Activated naive CD8-positive, alpha-beta T cell treated with anti-CD3 and anti-CD28 coated beads, Interleukin-2, amount 50 U/mL, for 16 hours (primary cell): ENCODE results near the gene NRCAM.
"Not testable (repeated sequence)": the region's sequence is repeated elsewhere in the genome, so short reads cannot be mapped to it uniquely, and the experiment has no call there.

ENCODE experiments used
- DNase-seq: peaks from one replicate; pipeline ENCODE4 v3.0.0-alpha.2; 2020; ENCODE audit warnings: low read depth, low spot score

The NRCAM gene

DNA sequence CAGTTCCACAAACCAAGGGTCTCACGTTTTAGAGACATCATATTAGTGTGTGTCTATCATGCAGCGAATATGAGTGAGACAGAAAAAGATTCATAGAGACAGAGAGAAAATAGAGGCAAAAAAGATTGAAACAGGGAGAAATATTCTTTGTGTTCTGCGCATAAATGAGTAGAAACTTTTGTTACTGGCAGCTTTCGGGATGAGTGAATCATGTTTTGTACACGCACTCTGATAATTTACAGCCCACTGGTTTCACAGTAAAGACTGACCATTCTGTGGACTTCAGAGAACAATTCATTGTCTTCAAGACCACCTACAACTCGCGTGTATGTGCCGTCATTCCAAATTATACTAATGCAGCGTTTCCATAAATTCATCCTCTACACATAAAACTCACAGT is 60.2 kb downstream of the NRCAM start:
- DNase-seq, result no peak

DNA sequence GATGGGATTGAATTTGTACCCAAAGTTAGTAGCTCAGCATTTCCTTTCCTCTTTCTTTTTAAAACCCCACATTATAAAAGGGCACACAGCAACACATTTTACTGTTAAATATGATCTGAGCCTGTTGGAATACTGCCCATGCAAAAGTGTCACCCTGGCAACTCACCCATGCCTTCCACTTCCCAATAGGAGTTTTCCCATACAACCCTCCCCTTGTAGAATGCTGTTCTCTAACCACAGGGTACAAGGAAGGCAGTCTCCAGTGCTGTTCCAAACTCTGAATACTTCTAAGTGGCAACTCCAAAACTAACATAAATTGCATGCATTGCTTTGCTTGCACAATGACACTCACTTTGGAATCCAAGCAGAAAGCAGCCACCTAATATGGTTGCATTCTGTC is 60.8 kb downstream of the NRCAM start:
- DNase-seq, result no peak

DNA sequence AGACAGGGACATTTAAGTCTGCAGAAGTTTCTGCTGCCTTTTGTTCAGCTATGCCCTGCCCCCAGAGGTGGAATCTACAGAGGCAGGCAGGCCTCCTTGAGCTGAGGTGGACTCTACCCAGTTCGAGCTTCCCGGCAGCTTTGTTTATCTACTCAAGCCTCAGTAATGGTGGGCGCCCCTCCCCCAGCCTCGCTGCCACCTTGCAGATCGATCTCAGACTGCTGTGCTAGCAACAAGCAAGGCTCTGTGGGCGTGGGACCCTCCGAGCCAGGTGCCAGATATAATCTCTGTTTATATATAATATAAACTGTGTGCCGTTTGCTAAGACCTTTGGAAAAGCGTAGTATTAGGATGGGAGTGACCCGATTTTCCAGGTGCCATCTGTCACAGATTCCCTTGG is 63.1 kb downstream of the NRCAM start:
- not testable (repeated sequence) for DNase-seq

DNA sequence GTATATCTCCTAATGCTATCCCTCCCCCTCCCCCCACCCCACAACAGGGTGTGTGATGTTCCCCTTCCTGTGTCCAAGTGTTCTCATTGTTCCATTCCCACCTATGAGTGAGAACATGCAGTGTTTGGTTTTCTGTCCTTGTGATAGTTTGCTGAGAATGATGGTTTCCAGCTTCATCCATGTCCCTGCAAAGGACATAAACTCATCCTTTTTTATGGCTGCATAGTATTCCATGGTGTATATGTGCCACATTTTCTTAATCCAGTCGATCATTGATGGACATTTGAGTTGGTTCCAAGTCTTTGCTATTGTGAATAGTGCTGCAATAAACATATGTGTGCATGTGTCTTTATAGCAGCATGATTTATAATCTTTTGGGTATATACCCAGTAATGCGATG is 68.5 kb downstream of the NRCAM start:
- not testable (repeated sequence) for DNase-seq

DNA sequence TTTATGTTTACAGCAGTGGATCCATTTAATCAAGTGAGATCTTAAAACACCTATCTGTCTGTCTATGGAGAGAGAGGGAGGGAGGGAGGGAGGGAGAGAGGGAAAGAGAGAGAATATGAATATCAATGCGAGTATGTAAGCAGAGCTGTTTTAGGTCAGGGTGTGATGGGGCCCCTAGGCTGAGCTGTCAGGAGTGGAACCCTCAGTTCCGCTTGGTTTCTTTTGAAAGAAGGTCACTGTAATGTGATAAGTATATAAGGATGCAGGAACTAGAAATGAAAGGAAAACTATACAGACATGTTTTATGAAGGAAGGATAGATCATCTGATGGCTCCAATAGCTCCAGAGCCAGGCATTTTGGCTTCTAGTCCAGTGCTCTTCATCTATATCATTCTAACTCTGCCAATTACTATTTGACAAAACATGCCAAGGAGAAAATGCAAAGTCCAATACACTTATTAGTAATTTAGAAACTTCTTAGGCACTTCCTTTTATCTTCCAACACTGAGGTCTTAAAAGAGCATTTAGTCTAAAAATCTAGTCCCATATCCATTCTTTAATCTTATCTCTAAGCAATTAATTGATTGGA is 70.3 kb downstream of the NRCAM start:
- no peak for DNase-seq

DNA sequence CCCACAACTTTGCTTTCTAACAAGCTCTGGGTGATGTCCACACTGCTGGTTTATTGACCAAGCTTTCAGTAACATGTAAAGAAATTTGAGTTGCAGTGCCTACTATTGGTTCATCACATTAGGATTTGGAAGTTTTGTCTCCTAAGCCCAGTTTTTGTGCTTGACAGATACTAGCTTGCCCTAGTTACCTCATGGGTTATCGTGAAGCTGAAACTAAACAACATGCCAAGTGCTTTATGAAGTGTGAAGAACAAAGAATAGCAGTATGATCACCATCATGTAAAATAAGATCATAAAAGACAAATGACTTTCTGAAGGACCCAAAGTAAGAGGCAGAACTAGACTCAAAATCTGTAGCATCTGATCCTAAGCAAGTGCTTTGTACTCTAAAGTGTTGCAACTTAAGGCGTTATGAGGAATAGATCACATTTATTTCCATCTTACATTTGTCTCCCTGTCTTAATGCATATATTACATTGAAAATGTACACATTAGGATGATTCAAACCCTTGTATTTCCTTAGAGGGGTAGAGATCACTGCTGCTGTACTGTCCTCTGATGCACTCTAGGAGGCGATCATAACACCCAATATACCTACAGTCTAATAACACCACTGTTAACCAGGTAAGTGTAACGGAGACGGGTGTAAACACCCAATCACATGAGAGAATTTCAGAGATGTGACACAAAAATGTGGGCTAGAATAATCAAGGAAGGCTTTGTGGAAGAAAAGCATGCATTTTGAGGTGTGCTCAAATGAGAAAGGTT is 71.3 kb downstream of the NRCAM start:
- DNase-seq, result no peak

DNA sequence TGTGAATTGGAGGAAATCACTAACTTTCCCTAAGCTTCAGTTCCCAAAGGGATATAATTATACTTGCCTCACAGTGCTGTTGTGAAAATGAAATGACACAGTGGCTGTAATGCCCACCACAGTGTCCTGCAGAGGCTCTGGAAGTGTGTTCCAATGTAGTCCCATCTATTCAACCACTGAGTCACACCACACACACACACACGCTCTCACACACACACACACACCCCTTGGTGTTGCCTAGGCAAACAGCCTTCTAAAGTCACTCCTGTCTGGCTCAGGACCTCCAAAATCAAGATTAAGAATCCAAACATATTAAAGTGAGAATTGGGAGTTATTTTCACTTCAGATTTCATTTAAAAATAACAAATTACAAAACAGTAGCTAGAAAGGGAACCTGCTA is 73.3 kb downstream of the NRCAM start:
- DNase-seq, result no peak

DNA sequence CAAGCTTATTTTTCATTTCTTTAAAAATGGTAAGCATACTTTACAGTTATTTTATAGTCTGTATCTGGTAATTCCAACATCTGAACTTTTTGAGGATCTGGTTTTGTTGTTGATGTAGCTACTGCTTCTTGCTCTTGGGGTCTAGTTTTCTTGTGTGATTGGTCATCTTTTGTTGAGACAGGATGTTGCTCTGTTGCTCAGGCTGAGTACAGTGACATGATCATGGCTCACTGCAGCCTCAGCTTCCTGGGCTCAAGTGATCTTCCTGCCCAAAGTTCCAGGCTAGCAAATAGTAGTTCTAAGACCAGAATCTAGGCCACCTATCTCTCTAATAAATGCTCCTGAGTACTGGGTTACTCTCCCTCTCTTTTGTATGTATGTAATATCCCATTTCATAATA is 75.7 kb downstream of the NRCAM start:
- no peak for DNase-seq

DNA sequence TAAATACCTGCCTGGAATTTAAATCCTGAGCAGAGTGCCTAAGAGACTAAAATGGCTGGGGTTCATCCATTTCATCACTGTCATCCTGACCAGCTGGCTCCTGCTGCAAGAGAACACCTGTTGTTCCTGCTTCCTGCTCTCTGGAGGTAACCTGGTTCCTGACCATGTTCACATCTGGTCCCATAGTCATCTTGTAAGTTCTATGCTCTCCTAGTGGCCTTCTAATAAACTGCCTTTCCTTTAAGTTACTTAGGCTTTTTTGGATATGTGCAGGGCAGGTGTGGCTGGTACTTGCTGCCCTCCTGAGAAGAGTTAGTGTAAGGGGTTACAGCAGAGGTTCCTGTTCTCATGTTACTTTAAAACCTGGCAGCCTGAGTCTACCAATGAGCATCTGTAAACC is 80.0 kb downstream of the NRCAM start:
- no peak for DNase-seq

DNA sequence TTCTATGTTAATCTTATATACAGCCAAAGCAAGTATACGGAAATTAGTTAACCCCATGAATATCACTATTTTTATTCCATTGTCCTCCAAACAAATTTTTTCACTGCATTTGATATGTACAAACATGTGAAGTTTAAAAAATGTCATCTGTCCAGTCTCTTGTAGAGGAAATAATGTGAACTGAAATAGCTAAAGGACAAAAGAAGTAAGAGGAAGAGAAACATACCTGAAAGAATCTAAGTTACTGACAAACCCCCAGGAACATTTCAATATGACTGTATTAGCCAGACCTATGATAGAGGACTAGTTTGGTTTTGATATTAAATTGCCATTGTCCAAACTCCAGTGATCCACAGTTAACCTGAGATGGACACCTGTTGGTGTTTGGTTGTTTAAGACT is 80.6 kb downstream of the NRCAM start:
- DNase-seq, result no peak

DNA sequence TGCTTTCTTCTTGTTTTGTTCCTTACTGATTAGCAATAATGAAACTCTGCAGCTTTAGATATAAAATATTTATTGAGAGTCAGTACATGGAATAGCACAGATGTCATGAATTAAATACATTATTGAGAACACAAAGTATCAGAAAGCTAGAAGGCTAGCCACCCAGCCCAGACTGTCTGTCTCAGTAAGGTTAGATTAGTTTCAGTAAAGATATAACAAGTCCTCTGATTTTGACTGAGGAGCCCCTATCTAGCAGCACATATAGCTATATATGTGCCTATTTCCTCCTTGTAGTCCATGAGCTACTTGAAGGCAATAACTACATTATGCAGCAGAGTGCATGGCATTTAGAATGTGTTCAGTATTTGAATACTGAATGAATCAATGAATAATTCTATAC is 81.3 kb downstream of the NRCAM start:
- DNase-seq, result no peak

DNA sequence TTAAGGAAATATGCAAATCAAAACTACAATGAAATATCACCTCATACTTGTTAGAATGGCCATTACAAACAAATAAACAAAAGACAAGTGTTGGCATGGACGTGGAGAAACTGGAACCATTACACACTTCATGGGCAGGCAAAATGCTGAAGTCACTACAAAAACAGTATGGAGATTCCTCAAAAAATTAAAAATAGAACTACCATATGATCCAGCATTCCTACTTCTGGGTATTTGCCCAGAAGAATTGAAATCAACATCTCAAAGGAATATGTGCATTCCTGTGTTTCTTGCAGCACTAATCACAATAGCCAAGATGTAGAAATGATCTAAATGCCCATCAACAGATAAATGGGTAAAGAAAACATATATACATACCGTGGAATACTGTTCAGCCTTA is 83.6 kb downstream of the NRCAM start:
- DNase-seq, result no peak

DNA sequence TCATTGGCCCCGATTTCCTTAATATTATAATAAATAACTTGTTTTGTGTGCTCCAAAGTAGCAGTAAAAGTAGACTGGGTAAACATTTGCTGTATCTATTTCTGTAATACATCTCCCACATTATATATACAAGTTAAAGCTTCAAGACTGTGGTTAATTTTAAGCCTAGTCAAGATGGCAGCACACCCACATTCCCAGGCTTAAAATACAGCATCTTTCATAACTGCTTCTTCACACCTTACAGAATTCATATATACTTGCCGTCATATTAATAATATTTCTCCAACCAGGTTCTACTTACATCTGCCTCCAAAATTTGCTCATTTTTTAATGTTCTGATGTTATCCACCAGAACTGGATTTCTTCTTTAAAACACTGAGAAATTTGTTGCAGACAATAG is 85.6 kb downstream of the NRCAM start:
- DNase-seq, result no peak

DNA sequence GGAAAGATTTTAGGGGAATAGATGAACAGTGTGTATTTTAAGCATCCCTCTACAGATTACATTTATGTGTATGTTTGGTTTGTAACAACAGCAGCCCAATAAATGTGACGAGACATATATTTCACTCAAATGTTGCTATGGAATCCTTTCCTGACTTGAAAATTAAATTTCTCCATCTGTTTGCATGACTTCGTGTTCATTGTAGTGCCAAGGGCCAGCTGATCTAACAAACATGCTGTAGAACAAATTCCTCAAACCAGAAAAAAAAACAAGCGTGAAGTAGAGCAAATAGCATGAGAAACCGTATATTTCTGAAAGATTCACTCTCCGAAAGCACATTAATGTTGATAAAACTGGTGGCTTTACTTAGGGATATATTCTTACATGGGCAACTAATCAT is 87.8 kb downstream of the NRCAM start:
- DNase-seq, result no peak

DNA sequence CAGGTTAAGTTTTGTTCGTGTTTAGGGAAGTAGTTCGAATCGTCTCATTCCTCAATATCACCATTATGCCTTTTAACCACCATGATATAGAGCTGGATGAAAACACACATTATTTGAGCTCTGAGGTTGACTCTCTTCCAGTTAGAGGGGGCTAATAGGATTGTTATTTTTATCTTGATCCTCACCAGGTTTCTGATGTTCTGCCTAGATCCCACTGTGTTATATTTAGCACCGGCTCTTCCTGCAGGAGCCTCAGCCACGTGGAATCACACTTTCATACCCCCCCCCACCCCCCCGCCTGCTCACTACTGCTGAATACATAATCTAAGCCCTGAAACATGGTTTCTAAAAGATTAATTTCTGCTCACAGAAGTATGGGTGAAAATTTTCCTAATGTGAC is 88.3 kb downstream of the NRCAM start:
- no peak for DNase-seq

DNA sequence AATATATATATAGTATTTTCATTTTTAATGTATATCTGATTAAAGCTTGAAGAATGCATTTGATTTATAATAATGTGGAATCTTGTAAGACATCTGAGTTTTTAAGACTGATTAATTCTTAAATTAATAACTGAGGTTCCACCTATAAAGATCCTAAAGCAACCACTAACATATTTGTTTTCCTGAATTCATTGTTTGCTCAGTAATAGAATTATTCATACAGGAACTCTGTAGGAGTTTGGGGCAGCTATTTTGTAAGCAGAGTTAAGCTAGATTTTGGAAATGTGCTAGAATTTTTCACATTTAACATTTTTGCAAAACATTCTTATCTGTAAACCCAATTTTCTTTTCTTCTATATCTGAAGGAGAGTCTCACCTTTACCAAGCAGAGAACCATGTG is 88.9 kb downstream of the NRCAM start:
- DNase-seq, result no peak

DNA sequence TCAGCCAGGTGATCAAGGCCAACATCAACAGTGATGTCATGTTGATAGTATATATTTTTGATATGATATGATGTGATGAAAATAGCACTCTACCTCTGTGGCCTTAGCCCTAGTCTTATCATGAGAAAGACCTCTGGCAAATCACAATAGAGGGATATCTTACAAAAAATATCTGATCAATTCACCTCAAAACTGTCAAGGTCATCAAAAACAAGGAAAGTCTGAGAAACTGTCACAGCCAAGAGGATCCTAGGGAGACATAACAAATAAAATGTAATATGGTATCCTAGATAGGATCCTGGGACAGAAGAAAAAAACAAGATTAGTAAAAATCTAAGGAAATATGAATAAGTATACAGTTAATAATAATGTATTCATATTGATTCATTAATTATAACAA is 92.6 kb downstream of the NRCAM start:
- DNase-seq, result no peak

DNA sequence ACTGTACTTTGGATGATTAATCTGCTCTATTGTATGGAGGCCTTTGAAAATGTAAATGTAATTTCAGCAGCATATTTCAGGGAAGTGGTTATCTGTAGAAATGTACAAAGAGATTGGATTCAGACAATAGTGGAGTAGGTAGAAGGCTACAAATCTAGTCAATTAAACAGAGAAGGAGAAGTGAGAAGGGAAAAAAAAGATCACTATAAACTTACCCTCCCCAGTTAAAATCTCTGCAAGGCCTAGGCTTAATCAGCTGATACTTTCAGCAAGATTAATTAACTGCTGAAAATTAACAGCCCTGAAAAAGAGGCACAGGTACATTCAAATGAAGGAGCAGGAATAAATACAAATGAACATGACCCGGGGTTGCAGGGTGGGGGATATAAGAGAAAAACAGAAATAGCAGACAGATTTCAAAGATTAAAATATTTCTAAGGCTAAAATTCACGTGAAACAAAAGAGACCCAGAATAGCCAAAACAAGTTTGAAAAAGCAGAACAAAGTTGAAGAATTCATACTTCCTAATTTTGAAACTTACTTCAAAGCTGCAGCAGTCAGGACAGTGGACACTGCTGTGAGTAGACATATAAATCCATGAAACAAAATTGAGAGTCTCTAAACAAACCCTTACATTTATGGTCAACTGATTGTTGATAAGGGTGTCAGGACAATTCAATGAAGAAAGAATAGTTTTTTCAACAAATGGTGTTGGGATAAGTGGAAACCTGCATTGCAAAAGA is 96.0 kb downstream of the NRCAM start:
- DNase-seq, result no peak

DNA sequence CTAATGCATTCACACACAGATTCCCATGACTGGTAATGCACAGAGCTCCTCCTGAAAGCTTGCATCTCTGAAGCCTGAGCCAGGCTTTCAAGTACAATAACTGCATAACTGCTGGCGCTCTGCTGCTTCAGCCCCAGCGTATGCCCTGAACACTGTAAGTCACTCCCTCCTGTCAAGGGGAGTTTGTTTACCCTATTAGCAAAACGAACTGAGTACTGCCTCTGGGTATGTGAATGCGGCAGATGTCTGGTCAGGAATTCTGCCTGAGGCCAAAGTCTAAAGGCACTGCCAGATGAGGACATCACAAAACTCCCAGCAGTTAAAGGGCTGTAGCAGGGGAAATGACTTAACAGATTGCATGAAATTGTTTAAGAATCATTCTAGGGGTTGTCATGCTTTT is 97.7 kb downstream of the NRCAM start:
- DNase-seq, result no peak

DNA sequence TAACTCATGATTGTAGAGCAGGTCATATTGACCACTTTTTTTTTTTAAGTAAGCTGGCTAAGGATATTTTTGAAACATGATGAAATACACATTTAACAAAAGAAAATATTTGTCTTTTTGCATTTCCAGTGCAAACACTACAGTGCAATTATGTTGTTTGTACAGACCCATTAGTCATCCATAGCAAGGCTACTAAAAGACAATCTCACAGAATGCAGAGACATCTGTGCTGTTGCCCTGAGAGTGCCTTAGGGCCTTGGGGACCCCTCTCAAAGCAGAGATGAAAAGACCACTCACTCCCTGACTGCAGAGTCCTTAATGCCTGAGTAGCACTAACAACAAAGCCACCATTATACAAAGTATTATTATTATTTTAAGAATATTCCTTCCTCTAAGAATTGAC is 104.5 kb downstream of the NRCAM start:
- DNase-seq, result no peak

DNA sequence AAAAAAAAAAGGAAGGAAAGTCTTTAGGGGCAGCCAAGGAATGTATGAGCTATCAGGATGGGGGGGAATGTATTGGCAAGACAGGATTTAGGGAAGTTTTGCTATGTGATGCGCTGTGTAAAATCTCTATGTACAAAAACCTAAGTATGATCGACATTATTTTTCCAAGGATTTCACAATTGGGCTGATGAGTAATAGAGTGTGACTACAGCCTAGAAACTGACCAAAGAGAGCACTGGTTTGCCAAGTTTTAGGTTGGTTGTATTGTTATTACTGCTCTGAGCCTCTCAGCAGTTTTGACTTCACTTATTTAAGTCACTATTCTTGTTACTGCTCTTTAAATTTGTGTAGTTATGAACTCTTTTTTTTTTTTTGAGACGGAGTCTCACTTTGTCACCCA is 107.3 kb downstream of the NRCAM start:
- DNase-seq, result no peak

DNA sequence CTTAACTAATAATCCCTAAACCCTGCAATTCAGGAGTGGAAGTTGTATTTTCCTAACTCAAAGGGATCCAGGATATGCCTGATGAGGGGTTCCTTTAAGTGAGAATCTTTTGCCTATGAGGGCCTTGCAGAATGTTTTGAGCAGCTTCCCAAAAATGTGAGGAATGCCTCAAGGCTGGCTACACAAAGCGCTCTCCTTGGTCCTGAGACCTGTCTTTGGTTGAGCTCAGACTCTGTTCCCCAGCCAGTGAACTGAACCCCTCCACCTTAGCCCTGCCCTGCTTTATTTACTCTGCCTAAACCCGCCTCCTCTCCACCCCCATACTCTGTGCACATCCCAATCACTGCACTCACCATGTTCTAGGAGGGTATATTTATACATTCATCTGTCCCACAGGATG is 108.6 kb downstream of the NRCAM start:
- DNase-seq, result no peak

DNA sequence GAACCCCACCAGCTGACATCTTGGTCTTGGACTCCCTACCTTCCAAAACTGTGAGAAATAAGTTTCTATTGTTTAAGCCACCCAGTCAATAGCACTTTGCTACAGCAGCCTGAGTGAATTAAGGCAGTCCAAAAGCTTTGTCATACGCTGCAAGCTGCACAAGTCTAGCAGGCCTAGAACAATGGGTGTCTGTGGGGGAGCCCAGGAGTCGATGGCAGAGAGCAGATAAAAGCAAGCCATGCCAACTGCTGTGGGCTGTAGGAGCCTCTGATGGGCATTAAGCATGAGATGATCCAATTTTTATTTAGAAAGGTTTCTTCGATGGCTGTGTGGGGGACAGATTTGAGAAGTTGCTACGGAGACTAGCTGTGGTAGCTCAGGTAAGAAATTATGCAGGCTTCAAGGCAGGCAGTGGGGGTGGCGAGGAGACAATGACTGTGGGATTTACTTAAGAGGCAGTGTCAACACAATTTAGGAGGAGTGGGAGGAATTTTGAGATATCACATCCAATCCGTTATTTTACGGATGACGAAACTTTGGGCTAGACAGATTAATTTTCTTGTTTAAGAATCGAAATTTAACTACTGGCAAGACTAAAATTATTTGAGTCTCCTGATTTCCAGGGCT is 110.4 kb downstream of the NRCAM start:
- no peak for DNase-seq
